Spleen (tissue), 11 donors: ENCODE data around the gene COL8A2. TPM values are rescaled to one million over a fixed set of nuclear protein-coding genes. Genes with fewer than 3 reads are reported as not detected.

Experiments used
- DNase-seq: peaks from one replicate; pipeline ENCODE4 v3.0.0-alpha.2; 2020
- H3K27ac ChIP-seq, 8 donors: fragments of 200-600 bp; sonication (generic) in 7 of 8; 1 replicate in 4 of 8; 2 replicates in 4 of 8; pipeline versions ENCODE4 v1.5.0 to v1.8.0; 2016 to 2021; ENCODE audit warnings: inconsistent platforms in 4 of 8, mild to moderate bottlenecking in 4 of 8, moderate library complexity in 1 of 8
- H3K27me3 ChIP-seq, 7 donors: fragments of 200-600 bp; sonication (generic) in 6 of 7; replicated peaks in 1 of 7; 1 replicate in 4 of 7; 2 replicates in 3 of 7; pipeline versions ENCODE4 v1.5.0 to v1.8.0; 2016 to 2021; ENCODE audit warnings: inconsistent platforms in 3 of 7, mild to moderate bottlenecking in 1 of 7
- H3K36me3 ChIP-seq, 6 donors: fragments of 200-600 bp; sonication (generic) in 5 of 6; 1 replicate in 4 of 6; 2 replicates in 2 of 6; pipeline versions ENCODE4 v1.5.0 to v1.8.0; 2016 to 2021; ENCODE audit warnings: inconsistent platforms in 2 of 6
- H3K4me1 ChIP-seq, 6 donors: fragments of 200-600 bp; sonication (generic) in 5 of 6; 1 replicate in 3 of 6; 2 replicates in 3 of 6; pipeline versions ENCODE4 v1.5.0 to v1.8.0; 2016 to 2021; ENCODE audit warnings: inconsistent platforms in 3 of 6
- H3K4me3 ChIP-seq, 8 donors: fragments of 200-600 bp; sonication (generic) in 7 of 8; 1 replicate in 4 of 8; 2 replicates in 4 of 8; pipeline versions ENCODE4 v1.5.0 to v1.8.0; 2016 to 2021; ENCODE audit warnings: inconsistent platforms in 4 of 8, mild to moderate bottlenecking in 4 of 8, moderate library complexity in 2 of 8
- H3K9me3 ChIP-seq, 8 donors: fragments of 200-600 bp; sonication (generic) in 7 of 8; 1 replicate in 4 of 8; 2 replicates in 4 of 8; pipeline versions ENCODE4 v1.5.0 to v1.8.0; 2016 to 2021; ENCODE audit warnings: inconsistent platforms in 4 of 8
- CTCF ChIP-seq, 11 experiments: fragments of 200-600 bp in 7 of 11; fragments of 450-650 bp in 4 of 11; sonication (generic) in 4 of 11; IDR thresholded peaks in 8 of 11; conservative IDR thresholded peaks in 3 of 11; 1 replicate in 7 of 11; 2 replicates in 4 of 11; pipeline versions ENCODE4 v1.4.0 to v1.8.0; 2016 to 2021; ENCODE audit warnings: antibody characterized with exemption in 11 of 11, inconsistent platforms in 4 of 11, mild to moderate bottlenecking in 1 of 11
- POLR2A ChIP-seq, 3 donors: fragments of 450-650 bp; IDR thresholded peaks; one replicate each; pipeline ENCODE4 v1.5.1; 2017; ENCODE audit warnings: antibody characterized with exemption in 3 of 3, mild to moderate bottlenecking in 1 of 3
- POLR2AphosphoS5 ChIP-seq, 3 donors: sonication (generic); formaldehyde crosslinking; IDR thresholded peaks; one replicate each; pipeline ENCODE4 v1.5.1; 2017; ENCODE audit warnings: antibody characterized with exemption in 3 of 3
- WGBS, 5 donors: extraction: QIAGEN DNeasy Blood & Tissue Kit in 3 of 5; methylation state at CpG; one replicate each; pipeline versions ENCODE4 v1.1.5 to v1.1.7; 2013 to 2018; 5-methylcytosine and 5-hydroxymethylcytosine counted together
- intact Hi-C: fragments of 100-400 bp; cut with DNase I; formaldehyde crosslinking; loops from one replicate; pipeline ENCODE4 v1.15.0; 2023; ENCODE audit warnings: low total_unique reads
- polyA plus RNA-seq, 3 donors: library from polyadenylated mRNA; stranded (reverse); fragments of 200-250 nt; gene quantifications; one replicate each; pipeline ENCODE4 v1.2.1, GENCODE V29; 2013
- total RNA-seq, 7 donors: library from RNA; depleted of rRNA in 3 of 7; stranded (reverse); fragments of >200 nt in 3 of 7; fragmentation: NEBNext Ultra II Directional in 4 of 7; extraction: Animal tissue kit (Norgen Biotek cat#: 25700) in 4 of 7; gene quantifications; one replicate each; pipeline versions ENCODE4 v1.1.0 to v1.2.1, GENCODE V29; 2016 to 2021
- donor health status: healthy with polysubstance abuse.
- donor health status: DM: no; HTN: no; CAD: no; lungs with moderate emphysema.
- donor health status: DM: no; HTN: no; CAD: no.
- donor health status: Bipolar disorder and iron deficiency.
- donor health status: healthy.
- donor health status: DM: no; HTN: no; CAD: no.
- donor health status: DM: yes; HTN: yes; CAD: no.

The COL8A2 gene
- total and polyA plus RNA-seq, 10 donors = 2.1 to 32.0 (median 9.9) TPM

GRCh38 chr1:36115200-36115669, 9.8 kb downstream of the COL8A2 start:
- no peaks in the 10 kb centered on the region for H3K36me3 ChIP-seq
- peak overlapping the region in 4 of 8 donors; percentile 6 to 41 (median 27) for H3K27ac ChIP-seq
- TF ChIP-seq POLR2AphosphoS5 (IDR thresholded peaks at IDR 0.05) = peak in 1 of 3 donors; percentile 44
- TF ChIP-seq CTCF (IDR thresholded peaks at IDR 0.05 in 8 of 11, conservative IDR thresholded peaks at IDR 0.05 in 3 of 11) = no peak
- DNase-seq = no peak
- WGBS, 5 donors = 64 to 81% (median 80%) methylated on average over 6 to 18 of the region's 18 CpGs
- H3K4me1 ChIP-seq = peaks cover 0 to 38% (median 18%) of the 10 kb centered on the region in 6 donors
- intact Hi-C loops = no loop called here
- H3K27me3 ChIP-seq = no peaks in the 10 kb centered on the region
- H3K9me3 ChIP-seq = no peaks in the 10 kb centered on the region
- H3K4me3 ChIP-seq = no peak overlapping the region

GRCh38 chr1:36114371-36114770, 10.7 kb downstream of the COL8A2 start:
- peaks cover 0 to 32% (median 10%) of the 10 kb centered on the region in 6 donors for H3K4me1 ChIP-seq
- no peaks in the 10 kb centered on the region for H3K9me3 ChIP-seq
- intact Hi-C loops = no loop called here
- no peak overlapping the region for H3K4me3 ChIP-seq
- WGBS, 5 donors = 63 to 80% (median 69%) methylated on average over 5 of the region's 5 CpGs
- no peaks in the 10 kb centered on the region for H3K27me3 ChIP-seq
- no peak for TF ChIP-seq POLR2AphosphoS5 (IDR thresholded peaks at IDR 0.05)
- TF ChIP-seq CTCF (IDR thresholded peaks at IDR 0.05 in 8 of 11, conservative IDR thresholded peaks at IDR 0.05 in 3 of 11) = no peak
- no peak for TF ChIP-seq POLR2A (IDR thresholded peaks at IDR 0.05)
- H3K36me3 ChIP-seq = no peaks in the 10 kb centered on the region
- no peak for DNase-seq
- H3K27ac ChIP-seq = no peak overlapping the region

- intact Hi-C loops = no loop called here
- Histone ChIP-seq H3K4me1 (peaks cover 0 to 35% (median 9%) of the 10 kb centered on the region in 6 donors), H3K9me3 (no peaks in the 10 kb centered on the region), H3K36me3 (no peaks in the 10 kb centered on the region), H3K27me3 (no peaks in the 10 kb centered on the region), H3K27ac (no peak overlapping the region), H3K4me3 (no peak overlapping the region)
- TF ChIP-seq CTCF (IDR thresholded peaks at IDR 0.05 in 8 of 11, conservative IDR thresholded peaks at IDR 0.05 in 3 of 11) = no peak
- no peak for TF ChIP-seq POLR2AphosphoS5 (IDR thresholded peaks at IDR 0.05)
- no peak for TF ChIP-seq POLR2A (IDR thresholded peaks at IDR 0.05)
- DNase-seq = no peak
- 87 to 96% (median 92%) methylated on average over 9 of the region's 9 CpGs for WGBS, 5 donors
These were observed 12.2 kb downstream of the COL8A2 start for GRCh38 chr1:36112823-36113222.

GRCh38 chr1:36111151-36111550, 13.9 kb downstream of the COL8A2 start:
- no peak for DNase-seq
- intact Hi-C loops = no loop called here
- TF ChIP-seq POLR2AphosphoS5 (IDR thresholded peaks at IDR 0.05) (no peak), POLR2A (IDR thresholded peaks at IDR 0.05) (no peak), CTCF (IDR thresholded peaks at IDR 0.05 in 8 of 11, conservative IDR thresholded peaks at IDR 0.05 in 3 of 11) (no peak)
- no peaks in the 10 kb centered on the region for H3K27me3 ChIP-seq
- H3K27ac ChIP-seq = no peak overlapping the region
- no peaks in the 10 kb centered on the region for H3K36me3 ChIP-seq
- no peaks in the 10 kb centered on the region for H3K9me3 ChIP-seq
- no peak overlapping the region for H3K4me3 ChIP-seq
- 61 to 81% (median 73%) methylated on average over 4 of the region's 4 CpGs for WGBS, 5 donors
- peaks cover 0 to 30% (median 7%) of the 10 kb centered on the region in 6 donors for H3K4me1 ChIP-seq
